ENCODE measurements around the gene XCL1.

DNA sequence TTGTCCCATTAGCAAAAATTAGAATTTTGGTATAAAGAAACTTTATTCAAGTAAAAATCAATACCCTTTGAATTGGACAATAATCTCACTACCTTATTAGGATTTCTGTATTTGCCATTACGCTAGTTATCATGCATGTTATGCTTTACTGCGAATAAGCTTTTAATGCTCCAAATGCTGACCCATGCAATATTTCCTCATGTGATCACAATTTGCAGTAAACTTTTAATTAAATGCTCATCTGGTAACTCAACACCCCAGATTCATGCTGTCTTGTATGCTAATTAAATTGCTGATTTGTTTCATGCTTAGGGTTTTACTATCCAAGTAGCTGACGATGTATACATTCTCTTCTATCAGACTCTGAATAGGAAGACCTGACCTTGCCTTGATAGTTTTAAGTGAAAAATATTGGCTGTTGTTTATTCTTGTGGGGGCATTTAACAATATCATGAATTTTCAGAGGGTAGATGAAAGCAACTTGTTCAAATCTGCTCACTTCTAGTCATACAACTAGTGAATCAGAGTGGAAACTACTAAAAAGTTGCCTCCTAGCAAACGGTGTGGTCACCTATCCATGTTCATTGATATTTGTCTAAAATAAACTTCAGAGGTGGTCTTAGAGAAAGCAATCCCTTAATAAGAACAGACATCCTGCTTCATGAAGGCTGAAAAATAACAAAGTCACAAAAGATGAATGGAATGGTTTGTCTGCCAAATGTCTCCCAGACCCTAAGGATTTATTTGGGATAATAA, 5.6 kb downstream of the XCL1 start:
- TF ChIP-seq, protein P1, sequence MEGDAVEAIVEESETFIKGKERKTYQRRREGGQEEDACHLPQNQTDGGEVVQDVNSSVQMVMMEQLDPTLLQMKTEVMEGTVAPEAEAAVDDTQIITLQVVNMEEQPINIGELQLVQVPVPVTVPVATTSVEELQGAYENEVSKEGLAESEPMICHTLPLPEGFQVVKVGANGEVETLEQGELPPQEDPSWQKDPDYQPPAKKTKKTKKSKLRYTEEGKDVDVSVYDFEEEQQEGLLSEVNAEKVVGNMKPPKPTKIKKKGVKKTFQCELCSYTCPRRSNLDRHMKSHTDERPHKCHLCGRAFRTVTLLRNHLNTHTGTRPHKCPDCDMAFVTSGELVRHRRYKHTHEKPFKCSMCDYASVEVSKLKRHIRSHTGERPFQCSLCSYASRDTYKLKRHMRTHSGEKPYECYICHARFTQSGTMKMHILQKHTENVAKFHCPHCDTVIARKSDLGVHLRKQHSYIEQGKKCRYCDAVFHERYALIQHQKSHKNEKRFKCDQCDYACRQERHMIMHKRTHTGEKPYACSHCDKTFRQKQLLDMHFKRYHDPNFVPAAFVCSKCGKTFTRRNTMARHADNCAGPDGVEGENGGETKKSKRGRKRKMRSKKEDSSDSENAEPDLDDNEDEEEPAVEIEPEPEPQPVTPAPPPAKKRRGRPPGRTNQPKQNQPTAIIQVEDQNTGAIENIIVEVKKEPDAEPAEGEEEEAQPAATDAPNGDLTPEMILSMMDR (conservative IDR thresholded peaks at IDR 0.05 in 1 of 2, IDR thresholded peaks at IDR 0.05 in 1 of 2; ENCODE audit: low read depth in 1 of 2, low read length in 2 of 2) = no peak
- no peak for TF ChIP-seq EZH2 (IDR thresholded peaks at IDR 0.05; ENCODE audit: low read length, missing control alignments)

All from fibroblast of lung (primary cell).